Fibroblast of skin of right quadriceps (primary cell): ENCODE measurements around the gene HBP1.
"Not testable (repeated sequence)": the region's sequence is repeated elsewhere in the genome, so short reads cannot be mapped to it uniquely, and the experiment has no call there.

Experiments used
- DNase-seq: peaks from one replicate; pipeline ENCODE4 v3.0.0-alpha.2; 2013

Gene HBP1

DNA sequence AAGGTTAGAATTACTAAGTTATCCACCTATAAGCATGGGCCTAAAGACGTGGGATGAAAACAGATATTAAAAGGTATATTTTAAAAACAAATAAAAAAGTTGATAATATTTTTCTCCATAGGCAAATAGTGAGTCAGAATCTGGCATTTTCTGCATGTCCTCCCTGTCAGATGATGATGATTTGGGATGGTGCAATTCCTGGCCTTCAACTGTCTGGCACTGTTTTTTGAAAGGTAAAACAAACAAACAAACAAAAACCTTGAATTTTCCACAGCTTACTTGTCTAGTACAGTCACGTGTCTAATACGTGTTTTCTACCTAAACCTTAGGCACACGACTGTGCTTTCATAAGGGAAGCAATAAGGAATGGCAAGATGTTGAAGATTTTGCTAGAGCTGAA lies 17.4 kb downstream of the HBP1 start:
- no peak for DNase-seq

DNA sequence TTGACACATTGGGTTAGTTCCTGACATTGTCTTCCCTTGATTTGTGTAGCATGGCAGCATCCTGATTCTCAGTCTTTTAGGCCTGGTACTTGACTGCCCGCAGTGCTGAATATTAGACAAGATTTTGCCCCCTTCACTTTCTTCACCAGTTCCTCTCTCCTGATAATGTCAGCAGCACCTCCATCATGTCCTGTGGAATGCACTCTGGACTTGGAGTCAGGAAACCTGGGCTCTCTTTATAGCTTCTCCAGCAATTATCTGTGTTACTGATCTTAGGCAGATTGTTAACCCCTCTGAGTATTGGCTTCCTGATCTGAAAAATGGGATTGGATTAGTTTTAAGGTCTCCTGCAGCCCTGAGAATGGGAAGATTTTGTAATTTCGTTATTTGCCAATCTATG lies 19.0 kb downstream of the HBP1 start:
- no peak for DNase-seq

DNA sequence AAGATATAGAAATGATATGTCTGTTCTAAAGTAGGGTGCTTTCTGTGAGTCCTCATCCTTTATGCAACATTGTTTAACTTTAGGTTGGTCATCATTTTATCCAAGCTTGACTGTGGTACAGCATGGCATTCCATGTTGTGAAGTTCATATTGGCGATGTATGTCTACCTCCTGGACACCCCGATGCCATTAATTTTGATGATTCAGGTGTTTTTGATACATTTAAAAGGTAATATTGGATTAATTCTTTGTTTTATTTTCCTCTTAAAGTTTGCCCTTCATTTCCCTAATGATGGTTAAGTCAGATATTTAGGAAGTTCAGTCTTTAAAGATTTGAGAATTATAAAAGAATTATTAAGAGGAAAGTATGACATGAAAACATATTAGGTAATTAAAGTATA lies 21.3 kb downstream of the HBP1 start:
- no peak for DNase-seq

DNA sequence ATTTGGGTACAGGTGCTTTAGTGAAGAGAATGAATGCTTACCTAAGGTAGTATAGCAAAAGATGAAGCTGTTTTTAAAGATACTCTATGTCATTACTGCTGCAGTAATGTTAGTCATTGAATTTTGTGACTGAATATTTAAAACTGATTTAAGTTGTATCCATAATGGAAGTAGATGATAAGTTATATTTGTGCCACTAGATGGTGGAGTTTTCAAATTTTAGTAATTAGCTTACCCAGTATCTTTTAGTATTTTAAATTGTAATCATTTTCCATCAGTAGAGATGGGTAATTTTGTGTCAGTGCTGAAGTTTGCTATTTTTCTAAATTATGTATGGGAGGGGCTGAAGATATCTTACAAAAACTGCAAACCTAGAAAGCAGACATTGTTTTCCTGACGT lies 25.2 kb downstream of the HBP1 start:
- DNase-seq = no peak

DNA sequence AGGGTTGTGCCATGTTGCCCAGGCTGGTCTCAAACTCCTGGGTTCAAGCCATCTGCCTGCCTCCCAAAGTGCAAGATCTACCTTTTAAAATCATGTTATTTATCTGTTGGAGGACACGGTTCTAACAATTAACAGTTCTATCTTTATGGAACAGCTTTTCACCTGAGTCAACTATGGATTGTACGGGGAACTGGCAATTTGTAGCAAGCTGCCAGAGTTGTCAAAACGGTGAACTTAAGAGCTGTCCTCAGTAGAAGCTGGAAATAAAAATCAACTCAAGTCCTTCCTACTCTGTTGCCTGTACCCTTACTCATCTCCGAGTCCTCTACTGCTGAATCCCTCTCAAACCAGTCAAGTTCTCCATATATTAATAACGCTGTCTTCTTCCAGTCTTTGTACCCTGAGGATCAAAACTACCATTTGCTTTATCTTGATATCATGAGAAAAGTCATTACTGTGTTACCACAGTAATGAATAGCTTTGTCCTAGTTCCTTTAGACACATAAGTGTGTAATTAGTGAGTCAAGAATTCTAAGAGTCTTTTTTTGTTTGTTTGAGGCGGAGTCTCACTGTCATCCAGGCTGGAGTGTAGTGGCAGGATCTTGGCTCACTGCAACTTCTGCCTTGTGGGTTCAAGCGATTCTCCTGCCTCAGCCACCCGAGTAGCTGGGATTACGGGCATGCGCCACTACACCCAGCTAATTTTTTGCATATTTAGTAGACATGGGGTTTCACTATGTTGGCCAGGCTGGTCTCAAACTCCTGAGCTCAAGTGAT lies 28.2 kb downstream of the HBP1 start:
- no peak for DNase-seq

DNA sequence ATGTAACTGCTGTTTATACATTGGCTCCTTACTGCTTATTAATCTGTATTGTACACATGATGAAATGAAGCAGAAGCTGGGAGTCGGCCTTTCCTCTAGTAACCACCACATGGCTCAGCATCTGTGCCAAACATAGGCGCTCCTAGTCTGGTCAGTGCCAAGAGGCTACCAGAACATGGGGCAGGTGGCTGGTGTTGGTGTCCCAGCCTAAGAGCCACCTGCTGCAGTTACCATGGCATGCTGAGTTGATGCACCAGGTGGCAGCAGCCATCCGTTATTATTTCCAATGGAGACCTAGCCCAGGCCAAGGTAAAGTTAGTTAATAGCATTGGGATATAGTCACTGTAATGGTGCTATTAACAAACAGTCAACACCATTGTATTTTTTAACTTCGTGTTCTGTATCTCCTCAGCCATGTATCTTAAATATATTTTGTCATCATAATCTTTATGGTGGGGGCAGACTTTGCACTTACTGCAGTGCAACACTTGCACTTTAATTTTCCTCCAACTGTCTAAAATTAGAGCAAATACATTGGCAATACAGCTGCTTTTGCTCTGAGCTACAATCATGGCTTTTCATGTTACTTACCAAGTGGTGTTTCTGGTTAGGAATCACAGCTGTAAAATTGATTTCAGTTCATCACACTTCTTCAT lies 33.1 kb downstream of the HBP1 start:
- DNase-seq = peak; percentile 19

DNA sequence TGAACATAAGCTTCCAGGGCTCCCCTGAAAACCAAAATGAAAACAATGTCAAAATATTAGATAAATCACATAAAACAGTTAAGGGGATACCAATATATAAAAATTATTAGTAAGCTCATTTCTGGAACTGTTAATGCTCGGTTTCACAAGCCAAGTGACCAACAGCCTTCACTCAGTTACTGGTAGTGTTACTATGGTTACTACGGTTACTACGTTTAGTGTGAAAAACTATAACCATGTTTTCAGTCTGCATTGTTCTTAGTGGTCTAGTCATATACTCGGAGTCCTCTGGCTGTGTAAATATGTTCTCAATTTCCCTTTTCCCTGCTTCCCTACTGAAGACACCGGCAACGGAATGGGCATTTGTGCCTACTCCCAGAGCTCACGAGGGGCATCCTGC lies 34.8 kb downstream of the HBP1 start:
- no peak for DNase-seq

DNA sequence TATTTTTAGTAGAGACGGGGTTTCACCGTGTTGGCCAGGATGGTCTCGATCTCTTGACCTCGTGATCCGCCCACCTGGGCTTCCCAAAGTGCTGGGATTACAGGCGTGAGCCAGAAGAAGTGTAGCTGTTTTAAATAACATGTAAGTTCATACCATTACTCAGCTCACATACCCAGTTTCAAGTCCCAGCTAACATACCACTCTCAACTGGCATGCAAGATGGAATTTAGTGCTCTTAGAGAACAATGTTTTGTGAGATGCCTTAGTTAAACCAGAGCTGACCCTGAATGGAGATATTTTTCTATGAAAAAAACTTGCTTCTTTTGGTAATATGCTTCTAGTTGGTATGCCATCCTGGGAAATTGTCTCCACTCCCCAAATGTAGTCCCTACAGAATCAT lies 37.3 kb downstream of the HBP1 start:
- DNase-seq = no peak

DNA sequence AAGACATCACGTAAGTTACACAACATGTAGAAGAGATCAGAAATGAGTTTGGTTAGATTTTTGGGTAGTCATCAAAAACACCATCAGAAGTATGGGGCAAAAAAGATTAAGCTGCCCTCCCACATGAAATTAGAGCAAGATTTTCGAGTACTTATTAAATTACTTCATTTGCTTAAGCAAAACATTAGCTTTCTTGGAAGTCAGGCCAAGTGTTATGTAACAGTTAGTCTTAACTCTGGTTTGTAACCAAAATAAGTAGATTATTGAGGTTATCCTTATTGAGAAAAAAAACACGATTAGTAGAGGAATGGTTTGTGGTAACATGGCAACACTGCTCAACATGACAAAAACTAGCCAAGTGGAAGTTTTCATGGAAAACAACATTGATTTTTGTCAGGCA lies 37.9 kb downstream of the HBP1 start:
- DNase-seq = no peak

DNA sequence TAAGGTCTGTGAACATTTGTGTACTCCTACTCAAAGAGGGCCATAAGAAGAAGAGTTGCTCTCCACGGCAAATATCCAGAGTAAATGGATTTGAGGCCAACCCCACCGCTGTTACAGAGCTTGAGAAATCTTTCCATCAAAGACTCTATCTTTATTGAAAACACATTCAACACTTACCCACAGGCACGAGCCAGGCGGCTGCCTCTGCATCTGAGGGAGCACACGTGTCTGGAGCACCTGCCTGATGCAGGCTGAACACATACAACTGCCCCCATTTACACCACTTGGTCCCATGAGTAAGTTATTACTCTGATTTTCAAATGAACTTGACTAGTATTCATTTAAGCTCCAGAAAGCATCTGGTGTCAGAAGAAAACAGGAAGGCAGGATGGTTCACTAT lies 38.7 kb downstream of the HBP1 start:
- no peak for DNase-seq

DNA sequence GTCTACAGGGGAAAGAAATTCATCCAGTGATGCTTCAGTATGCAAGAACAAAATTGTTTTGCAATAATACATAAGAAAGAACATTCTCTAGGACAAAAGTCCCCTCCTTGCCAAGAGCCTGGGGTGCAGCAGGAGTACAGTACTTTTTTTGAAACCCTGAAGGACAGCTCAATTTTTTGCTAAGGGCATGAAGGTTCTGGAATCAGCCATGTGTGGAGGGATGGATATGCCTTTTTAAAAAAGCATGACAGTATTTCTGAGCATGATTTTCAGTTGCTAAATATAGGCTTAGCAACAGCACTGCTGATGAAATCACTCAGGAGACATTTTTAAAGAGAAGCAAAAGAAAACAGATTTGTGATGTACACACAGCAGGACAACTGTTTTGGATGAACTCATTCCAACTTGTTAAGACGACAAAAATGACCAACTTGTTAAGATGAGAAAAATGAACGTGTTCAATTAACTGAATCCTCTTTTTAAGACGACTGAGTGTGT lies 39.3 kb downstream of the HBP1 start:
- DNase-seq = no peak

DNA sequence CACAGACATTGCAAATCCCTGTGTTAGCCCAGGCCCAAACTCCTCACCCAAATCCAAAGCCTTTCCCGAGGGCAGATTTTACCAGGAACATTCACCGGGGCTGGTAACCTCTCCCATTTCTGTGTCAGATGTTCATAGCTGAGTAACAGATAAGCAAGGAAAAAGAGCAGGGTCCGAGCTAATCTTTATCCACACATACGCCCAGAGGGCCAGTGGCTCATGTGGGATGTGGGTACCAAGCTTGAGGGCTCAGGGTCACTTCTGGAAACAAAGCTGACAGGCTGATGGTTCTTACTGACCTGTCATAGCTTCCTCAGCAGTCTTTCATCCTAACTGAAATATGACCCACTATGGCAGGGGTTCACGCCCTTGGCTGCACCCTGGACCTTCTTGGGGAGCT lies 39.8 kb downstream of the HBP1 start:
- no peak for DNase-seq

DNA sequence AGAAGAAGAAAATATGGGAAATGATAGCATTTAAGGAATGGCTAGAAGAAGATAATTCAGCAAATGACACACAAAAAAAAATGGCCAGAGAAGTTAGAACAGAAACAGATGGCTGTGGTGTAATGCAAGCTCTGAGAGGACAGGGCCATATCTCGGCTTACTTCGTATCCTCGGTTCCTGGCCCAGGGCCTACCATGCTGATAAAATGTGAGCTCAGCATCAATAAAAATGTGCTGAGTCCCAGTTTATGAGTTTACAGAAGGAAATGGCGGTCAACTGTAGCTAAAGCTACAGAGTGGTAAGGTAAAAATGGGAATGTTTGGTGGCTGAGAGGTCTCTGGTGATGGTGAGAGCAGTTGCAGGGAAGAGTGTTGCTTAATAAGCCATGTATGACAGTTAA lies 40.8 kb downstream of the HBP1 start:
- DNase-seq = no peak

DNA sequence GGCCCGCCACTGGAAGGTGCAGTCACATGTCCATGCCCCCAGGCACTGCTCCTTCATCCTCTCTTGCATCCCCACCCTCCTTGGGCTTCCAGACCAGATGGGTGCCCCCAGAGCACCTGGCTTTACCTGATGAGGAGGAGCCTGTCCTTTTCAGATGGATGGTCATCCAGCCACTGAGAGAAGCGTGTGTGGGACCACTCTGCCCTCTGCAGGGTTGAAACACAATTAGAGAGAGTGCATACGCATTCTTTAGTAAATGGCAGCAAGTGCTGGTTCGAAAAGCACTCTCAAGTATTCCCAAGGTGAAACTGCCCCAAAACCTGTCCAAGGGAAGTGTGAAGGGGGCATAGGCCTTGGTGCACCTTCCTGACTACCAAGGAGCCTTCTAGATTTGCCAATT lies 41.6 kb downstream of the HBP1 start:
- DNase-seq = no peak

DNA sequence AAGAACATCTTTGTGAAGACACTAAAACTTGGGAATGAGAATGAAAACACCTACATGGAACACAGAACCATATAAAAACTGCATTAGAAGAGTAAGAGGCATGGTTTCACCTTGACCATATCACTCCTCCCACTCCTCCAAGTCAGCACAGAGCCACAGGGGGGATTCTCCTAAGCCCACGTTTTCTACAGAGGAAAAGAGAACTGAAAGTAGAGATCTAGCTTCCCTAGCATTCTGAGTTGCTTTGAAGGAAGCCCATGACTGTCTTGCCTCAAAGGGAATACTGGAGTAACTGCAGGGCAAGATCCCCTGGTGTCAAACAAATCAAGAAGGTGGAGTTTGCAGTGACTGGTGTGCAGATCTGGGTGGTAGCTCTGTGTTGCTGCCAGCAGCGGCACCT lies 43.9 kb downstream of the HBP1 start:
- DNase-seq = no peak

DNA sequence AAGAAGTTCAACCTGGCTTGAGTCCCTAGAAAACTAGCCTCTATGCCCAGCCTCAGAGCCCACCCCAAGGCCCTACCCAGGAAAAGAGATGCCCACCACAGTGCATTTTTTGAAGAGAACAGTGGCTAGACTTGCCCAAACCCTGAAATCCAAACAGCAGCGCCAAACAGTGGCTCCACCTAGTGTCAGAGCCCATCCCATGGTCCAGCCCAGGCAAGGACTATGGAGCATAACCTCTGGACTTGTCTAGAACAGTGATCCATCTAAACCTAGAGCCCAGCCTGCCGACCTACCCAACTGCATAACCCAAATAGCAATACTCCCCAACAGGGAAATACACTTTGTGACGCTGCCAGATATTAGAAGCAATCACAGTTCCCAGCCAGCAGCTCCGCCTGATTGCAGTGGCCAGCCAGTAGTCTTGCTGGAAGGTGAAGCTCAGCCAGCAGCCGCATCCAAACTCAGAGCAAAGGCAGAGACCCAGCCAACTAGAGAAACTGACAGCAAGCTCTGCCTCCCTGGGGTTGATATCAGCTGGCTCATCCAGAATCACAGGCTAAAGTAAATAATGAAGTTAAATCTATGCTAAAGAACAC lies 44.5 kb downstream of the HBP1 start:
- no peak for DNase-seq

DNA sequence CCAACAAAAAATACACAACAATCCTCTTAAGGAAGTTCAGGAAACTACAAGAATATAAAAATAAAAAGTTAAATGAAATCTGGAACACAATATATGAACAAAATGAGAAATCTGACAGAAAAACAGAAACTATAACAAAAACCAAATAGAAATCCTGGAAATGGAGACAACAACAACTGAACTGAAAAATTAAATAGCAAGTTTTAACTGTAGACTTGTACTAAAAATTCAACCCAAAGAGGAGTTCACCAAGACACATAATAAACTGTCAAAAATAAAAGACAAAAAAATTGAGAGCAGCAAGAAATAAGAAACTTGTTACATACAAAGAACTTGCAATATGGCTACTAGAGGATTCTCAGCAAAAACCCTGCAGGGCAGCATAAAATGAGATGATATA lies 45.1 kb downstream of the HBP1 start:
- no peak for DNase-seq

DNA sequence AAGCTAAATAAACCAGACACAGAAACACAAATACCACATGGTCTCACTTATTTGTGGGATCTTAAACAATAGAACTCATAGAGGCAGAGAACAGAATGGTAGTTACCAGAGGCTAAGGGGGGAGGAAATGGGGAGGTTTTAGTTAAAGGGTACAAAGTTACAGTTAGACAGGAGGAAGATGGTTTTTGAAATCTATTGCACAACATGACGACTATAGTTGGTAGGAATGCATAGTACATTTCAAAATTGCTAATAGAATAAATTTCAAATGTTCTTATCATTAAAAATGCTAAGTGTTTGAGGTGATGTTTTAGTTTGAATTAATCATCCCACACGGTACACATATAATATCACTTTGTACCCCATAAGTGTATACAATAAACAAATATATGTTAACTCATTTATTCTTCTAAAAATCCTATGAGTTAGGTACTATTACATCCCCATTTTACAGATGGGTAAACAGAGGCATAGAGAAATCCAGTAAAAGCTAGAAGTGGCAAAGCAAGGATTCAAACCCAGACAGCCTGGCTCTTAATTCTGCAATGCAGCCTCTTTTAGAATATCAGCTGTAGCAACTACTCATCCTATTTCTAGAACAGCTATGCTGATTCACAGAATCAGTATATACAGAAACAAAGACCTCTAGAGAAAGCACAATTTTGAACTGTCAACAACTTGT lies 50.9 kb downstream of the HBP1 start:
- no peak for DNase-seq

DNA sequence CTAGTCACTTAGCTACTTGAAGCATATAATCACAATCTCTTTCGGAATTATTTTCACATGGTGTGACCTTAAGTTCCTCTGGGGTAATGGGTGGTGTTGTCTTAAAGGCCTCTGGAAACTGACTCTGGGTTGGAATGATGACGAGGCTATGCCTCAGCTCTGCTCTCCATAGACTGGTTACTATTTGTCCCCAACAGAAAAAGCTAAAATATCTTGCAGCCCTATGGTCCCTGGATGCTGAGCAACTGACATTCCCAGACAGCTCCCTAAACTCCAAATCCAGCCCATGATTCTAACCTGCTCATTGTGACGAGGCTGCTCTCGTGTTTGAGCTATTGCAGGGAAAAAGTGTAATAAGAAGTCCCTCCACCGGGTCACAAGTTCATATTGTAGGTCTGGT lies 51.6 kb downstream of the HBP1 start:
- DNase-seq = no peak

DNA sequence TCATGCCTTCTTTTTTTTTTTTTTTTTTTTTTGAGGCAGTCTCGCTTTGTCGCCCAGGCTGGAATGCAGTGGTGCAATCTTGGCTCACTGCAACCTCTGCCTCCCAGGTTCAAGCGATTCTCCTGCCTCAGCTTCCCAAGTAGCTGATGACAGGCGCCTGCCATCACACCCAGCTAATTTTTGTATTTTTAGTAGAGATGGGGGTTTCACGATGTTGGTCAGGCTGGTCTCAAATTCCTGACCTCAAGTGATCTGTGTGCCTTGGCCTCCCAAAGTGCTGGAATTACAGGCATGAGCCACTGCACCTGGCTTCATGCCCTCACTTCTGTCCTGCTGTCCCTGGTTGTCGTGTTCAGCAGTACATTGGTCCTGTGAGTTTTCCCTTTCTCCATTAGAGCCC lies 52.0 kb downstream of the HBP1 start:
- not testable (repeated sequence) for DNase-seq

DNA sequence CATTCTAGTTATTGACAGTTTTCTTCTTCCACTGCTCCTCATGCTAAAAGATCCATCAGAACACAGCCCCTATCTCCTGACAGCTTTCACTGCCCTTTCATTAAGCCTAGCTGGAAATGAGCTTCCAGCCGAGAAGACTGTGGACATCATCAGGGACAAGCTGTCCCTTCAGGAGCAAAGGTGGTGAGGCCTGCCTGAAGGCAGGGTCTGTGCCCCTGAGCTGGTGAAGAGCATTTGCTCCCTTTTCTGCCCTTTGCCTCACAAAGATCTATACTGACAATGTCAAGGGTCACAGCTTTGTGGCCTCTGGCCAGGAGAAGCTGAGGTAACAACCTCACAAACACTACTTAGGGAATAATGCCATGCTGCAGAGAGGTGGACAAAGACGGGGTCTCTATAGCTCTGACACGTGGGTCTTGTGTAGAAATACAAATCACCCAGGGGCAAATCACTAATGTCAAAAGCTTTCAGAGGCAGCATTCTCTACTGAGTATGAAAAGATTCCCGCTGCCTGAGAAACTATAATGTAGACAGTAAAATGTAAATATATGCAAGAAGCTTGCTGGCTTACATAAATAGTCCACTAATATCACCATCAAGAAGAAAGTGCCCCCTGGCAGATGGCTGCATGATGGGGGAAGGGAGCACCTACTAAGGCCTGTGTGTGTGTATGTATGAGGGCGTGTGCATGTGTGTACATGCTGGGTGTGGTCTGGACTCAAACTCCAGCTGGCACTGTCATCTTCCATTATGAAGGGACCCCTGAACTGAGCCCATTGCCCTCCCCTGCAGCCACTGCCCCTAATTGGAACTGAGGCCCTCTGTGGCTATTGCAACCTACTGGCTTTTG lies 55.8 kb downstream of the HBP1 start:
- DNase-seq = no peak

DNA sequence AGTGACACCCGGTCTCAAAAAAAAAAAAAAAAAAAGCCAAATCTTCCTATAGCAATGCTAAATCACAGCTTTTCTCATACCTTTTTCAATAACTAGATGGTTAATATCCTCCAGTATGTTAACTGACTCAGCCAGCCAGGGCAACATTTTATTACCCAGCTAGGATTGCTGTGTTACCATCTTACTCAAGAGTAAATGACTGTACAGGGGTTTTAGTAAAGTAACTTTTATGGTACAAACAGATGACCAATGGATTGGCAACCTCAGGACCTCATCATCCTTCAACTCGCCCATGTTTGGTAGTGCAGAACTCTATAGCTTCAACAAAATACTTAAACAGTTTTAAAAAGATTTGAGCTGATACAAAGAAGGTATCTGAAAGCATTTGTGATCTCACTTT lies 59.5 kb downstream of the HBP1 start:
- no peak for DNase-seq

DNA sequence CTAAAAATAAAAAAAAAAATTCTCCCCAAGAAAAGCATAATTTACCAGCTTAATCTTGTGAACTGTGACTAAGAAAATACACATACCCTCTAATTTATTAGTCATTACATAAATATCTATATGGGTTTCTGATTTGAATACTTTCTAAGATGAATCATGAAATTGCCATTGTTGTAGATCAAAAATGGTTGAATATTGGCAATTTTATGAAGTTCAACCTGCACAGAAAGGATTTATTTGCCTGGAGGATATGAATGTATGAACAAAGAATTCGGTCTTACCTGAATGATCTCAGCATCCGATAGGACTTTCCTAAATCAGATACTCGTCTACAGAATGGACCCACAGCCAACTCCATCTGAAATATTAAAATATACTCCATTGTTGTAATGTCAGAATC lies 61.5 kb downstream of the HBP1 start:
- peak; percentile 36 for DNase-seq
